BE2C (cell line): ENCODE results near the gene GPR162.

Experiments used
- DNase-seq: peaks from one replicate; pipeline ENCODE4 v3.0.0-alpha.2; 2020
- H3K27me3 ChIP-seq: fragments of 250-450 bp; sonication (Bioruptor Pico); 2 replicates; pipeline ENCODE4 v1.5.1; 2020; ENCODE audit warnings: mild to moderate bottlenecking
- H3K36me3 ChIP-seq: fragments of 250-450 bp; sonication (Bioruptor Pico); 2 replicates; pipeline ENCODE4 v1.5.1; 2020; ENCODE audit warnings: mild to moderate bottlenecking
- H3K4me1 ChIP-seq: fragments of 250-450 bp; sonication (Bioruptor Pico); 2 replicates; pipeline ENCODE4 v1.5.1; 2020
- H3K4me3 ChIP-seq: 2 replicates; pipeline ENCODE4 v1.5.1; 2011; ENCODE audit warnings: low read depth, low read length
- H3K9me3 ChIP-seq: fragments of 250-450 bp; sonication (Bioruptor Pico); 2 replicates; pipeline ENCODE4 v1.5.1; 2020
- CTCF ChIP-seq: IDR thresholded peaks from 2 replicates; pipeline ENCODE4 v1.5.1; 2012; ENCODE audit warnings: mild to moderate bottlenecking, low read depth, low read length

GPR162 gene

GRCh38 chr12:6780573-6780972, 41.0 kb upstream of the GPR162 start:
- H3K9me3 ChIP-seq: no peaks in the 10 kb centered on the region
- H3K4me1 ChIP-seq: peaks cover 5% of the 10 kb centered on the region; the same call in 1 of the 2 replicates
- H3K27me3 ChIP-seq: no peaks in the 10 kb centered on the region
- no peak for TF ChIP-seq CTCF
- no peak overlapping the region for H3K4me3 ChIP-seq
- no peaks in the 10 kb centered on the region for H3K36me3 ChIP-seq
- no peak for DNase-seq

GRCh38 chr12:6782119-6782518, 39.5 kb upstream of the GPR162 start:
- no peaks in the 10 kb centered on the region for H3K27me3 ChIP-seq
- H3K4me1 ChIP-seq: peaks cover 5% of the 10 kb centered on the region; the same call in 1 of the 2 replicates
- no peak for TF ChIP-seq CTCF
- no peaks in the 10 kb centered on the region for H3K9me3 ChIP-seq
- no peak for DNase-seq
- no peaks in the 10 kb centered on the region for H3K36me3 ChIP-seq
- H3K4me3 ChIP-seq: no peak overlapping the region

DNA sequence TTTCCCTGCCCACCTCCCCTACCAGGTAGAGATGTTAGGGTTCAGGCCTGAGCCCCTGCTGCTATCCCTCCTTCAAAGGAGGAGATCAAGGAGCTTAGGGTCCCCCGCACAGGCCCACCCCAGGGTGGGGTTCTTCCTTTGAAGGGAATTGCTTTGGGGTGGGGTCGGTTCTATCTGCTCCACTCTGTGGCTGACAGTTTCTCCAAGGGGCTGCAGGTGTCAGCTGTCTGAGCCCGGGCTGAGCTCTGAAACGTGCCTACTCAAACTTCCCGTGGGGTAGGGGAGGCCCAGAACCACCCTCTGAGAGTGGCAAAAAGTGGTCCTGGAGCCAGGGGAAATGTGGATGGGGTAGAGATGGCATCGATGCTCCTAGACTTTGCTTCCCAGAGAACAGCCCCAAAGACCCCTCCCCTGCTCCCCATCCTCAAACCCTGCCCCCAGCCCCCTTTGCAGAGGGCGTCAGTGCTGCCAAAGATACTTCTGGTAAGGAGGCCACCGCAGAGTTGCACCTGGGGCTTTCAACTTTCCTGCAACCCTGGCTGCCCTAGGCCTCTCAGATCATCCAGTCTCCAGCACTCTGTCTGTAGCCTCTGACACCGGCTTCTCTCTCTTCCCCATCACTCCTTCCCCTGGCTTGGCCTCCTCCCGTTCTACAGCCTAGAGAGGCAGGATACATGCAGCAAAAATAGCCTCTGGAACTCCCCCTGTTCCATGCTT, 38.6 kb upstream of the GPR162 start:
- no peaks in the 10 kb centered on the region for H3K9me3 ChIP-seq
- no peak overlapping the region for H3K4me3 ChIP-seq
- peaks cover 5% of the 10 kb centered on the region; the same call in 1 of the 2 replicates for H3K4me1 ChIP-seq
- no peaks in the 10 kb centered on the region for H3K27me3 ChIP-seq
- no peak for DNase-seq
- no peaks in the 10 kb centered on the region for H3K36me3 ChIP-seq
- no peak for TF ChIP-seq CTCF

DNA sequence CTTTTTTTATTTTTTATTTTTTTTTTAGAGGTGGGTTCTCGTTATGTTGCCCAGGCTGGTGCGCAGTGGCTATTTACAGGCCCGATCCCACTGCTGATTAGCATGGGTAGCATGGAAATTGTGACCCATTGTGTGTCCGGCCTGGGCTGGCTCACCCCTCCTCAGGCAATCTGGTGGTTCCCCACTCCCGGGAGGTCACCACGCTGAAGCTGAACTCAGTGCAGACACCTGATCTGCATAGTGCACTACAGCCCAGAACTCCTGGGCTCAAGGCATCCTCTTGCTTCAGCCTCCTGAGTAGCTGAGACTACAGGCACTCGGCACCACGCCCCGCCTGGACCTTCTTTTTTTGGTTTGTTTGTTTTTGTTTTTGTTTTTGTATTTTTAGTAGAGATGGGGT, 37.8 kb upstream of the GPR162 start:
- H3K9me3 ChIP-seq: no peaks in the 10 kb centered on the region
- H3K4me1 ChIP-seq: no peaks in the 10 kb centered on the region; the same call in 1 of the 2 replicates
- TF ChIP-seq CTCF: no peak
- no peaks in the 10 kb centered on the region for H3K36me3 ChIP-seq
- no peaks in the 10 kb centered on the region for H3K27me3 ChIP-seq
- no peak for DNase-seq
- H3K4me3 ChIP-seq: no peak overlapping the region

- Histone ChIP-seq H3K9me3 (no peaks in the 10 kb centered on the region), H3K36me3 (no peaks in the 10 kb centered on the region), H3K4me3 (no peak overlapping the region), H3K27me3 (no peaks in the 10 kb centered on the region), H3K4me1 (no peaks in the 10 kb centered on the region; the same call in 1 of the 2 replicates)
- TF ChIP-seq CTCF: no peak
- no peak for DNase-seq
Measured at GRCh38 chr12:6784296-6784695, 37.3 kb upstream of the GPR162 start.

DNA sequence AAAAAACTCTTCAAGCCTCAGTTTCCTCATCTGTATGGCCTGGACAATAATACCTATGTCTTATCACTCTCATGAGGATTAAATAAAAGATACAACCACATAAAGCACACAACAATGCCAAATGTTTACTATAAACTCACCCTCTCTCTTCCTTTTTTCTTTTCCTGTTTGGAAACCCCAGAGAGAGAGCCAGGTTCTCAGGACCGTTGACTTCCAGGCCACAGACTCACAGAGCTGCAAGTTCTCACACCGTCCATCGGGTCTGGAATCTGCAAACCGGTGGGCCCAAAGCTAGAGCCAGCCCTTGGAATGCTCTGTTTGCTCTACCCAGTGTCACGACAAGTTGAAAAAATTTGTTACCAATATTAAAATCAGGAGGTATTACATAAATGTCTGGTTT, 36.9 kb upstream of the GPR162 start:
- H3K4me3 ChIP-seq: no peak overlapping the region
- no peaks in the 10 kb centered on the region for H3K9me3 ChIP-seq
- no peaks in the 10 kb centered on the region for H3K36me3 ChIP-seq
- no peaks in the 10 kb centered on the region; the same call in 1 of the 2 replicates for H3K4me1 ChIP-seq
- no peaks in the 10 kb centered on the region for H3K27me3 ChIP-seq
- no peak for DNase-seq
- no peak for TF ChIP-seq CTCF
